SK-N-MC (cell line): ENCODE data around the gene ARHGEF7.

Source experiments
- EZH2 ChIP-seq: fragments of 200-600 bp; sonication (generic); IDR thresholded peaks from one replicate; pipeline ENCODE4 v1.6.1; 2017; ENCODE audit warnings: antibody characterized with exemption
- FOXP2 ChIP-seq: optimal IDR thresholded peaks from 2 replicates; pipeline ENCODE3; 2011; ENCODE audit warnings: mild to moderate bottlenecking, moderate library complexity; ENCODE audit not compliant: insufficient read depth; ENCODE audit errors: extremely low read length, control extremely low read depth

DNA sequence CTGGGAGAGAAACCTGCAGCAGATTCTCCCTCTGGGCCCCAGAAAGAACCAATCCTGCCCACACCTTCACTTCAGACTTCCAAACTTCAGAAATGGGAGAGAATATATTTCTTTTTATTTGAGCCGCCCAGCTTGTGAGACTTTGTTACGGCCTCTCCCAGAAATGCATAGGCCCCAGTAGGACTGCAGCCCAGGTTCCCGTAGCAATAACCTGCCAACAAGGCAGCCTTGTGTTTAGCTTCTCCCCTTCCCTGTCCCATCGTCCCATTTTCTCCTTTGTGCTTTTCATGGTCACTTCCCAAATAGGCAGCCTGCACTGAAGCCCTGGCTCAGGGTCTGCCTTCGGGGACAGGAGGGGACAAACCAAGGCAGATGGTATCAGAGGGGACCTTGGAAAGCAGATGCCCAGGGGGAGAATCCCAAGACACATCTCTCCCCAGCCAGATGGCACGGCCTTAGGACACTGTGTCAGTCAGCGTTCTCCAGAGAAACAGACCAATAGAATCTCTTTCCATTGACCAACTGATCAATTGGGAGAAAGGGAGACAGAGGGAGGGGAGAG lies 3.7 kb upstream of the ARHGEF7 start:
- TF ChIP-seq FOXP2 (no peak), EZH2 (no peak)
